MV-4-11 (cell line): ENCODE results near the gene DUSP5.

Experiments used
- DNase-seq: peaks from one replicate; lab custom pipeline; 2025; lab: John Stamatoyannopoulos, UW

Gene DUSP5

DNA sequence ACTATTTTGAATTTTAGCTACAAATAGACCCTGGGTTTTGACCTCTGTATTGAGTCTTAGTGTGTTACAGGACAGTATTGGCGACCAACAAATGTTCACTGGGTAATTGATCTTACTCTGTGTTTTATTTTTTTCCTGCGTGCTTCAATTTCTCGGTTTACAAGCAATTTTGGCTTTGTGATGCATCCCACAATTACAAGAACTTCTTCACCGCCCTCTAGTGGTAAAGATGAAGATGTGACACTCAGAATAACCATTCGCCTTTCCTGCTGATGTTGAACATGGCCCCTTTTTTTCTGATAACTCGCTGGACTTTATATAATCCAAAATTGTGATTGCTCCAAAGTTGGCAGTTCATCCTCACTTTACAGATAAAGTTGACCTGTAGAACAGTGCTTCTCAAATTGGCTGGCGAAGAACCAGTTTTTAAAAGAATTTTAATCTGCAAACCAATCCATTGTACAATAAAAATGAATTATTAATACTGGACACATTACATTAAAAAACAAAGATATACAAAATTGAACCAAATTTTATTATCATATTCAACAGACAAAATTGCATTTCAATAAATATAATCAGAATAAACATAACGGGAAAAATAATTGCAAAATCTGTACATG is 49.5 kb downstream of the DUSP5 start:
- peak; percentile 51 for DNase-seq

DNA sequence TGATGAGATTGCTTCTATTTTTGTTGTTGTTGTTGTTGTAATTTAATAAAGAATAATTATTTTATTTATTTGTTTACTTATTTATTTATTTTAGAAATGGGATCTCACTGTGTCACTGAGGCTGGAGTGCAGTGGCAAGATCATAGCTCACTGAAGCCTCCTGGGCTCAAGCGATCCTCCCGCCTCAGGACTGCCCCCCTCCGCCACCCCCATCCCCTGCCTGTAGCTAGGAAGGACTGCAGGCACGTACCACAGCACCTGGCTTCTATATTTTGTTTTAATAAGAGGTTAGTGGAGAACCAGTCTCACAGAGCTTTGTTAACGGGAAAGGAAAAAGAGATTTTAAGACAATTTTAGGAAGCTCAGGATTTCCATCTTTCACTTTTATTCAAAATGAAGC is 50.3 kb downstream of the DUSP5 start:
- no peak for DNase-seq

DNA sequence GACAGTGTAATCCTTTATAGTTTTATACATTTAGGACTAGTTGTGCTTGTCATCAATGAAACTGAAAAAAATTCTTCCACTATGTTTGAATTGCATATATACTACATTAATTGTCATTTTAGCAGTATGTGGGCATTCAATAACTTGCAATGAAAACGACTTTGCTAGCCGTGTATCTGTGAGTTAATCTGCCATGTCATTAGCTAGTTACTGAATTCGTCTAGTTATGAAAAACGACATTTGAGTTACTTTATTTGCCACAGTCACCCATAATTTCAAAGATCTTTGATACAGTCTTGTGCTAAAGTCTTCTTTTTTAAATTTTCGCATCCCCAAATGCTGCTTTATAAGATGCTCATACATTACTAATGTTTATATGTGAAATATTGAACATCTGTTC is 51.5 kb downstream of the DUSP5 start:
- DNase-seq, result no peak

GRCh38 chr10:110553905-110554304 is 56.2 kb downstream of the DUSP5 start:
- no peak for DNase-seq

DNA sequence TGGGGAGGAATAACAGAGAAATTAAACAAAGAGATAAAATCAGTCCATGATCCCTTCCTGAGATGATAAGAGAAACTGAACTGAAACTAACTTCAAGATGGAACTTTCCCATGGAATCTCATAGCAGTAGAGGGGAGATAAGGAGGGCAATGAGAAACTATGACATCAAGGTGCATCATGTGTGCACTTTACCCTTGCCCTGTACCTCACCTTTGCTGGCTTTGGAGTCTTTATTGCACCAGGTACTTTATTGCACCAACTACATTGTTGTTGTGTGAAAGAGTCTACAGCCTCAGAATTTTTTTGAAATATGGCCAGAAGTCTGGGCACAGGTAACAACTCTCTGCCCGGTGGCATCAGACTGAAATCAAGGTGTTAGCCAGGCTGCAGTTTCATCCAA is 58.6 kb downstream of the DUSP5 start:
- DNase-seq, result no peak

GRCh38 chr10:110556969-110557601 is 59.4 kb downstream of the DUSP5 start:
- peak; percentile 25 for DNase-seq

GRCh38 chr10:110558041-110558440 is 60.3 kb downstream of the DUSP5 start:
- DNase-seq, result peak; percentile 58

- no peak for DNase-seq
These were observed 62.3 kb downstream of the DUSP5 start for GRCh38 chr10:110560012-110560411.
